ENCODE results near the gene ABCG1. TPM values are rescaled to one million over a fixed set of nuclear protein-coding genes. Genes with fewer than 3 reads are reported as not detected.

The ABCG1 gene
- total RNA-seq, 2 experiments from 2014 or later, result 16.7 to 17.3 TPM

GRCh38 chr21:42310411-42311001, 91.6 kb downstream of the ABCG1 start:
- no TSS peak for BruUV-seq (replicated peaks)
- no peaks in the 10 kb centered on the region for H3K36me3 ChIP-seq (ENCODE audit: insufficient read depth, low read length)
- H3K79me2 ChIP-seq (ENCODE audit: insufficient read depth, low read depth, low read length), result no peaks in the 10 kb centered on the region
- intact Hi-C loops (cut with micrococcal nuclease; ENCODE audit: unreplicated experiment), result no loop called here
- peaks cover 15% of the 10 kb centered on the region for H3K4me1 ChIP-seq (ENCODE audit: insufficient read depth, low read length, poor library complexity, severe bottlenecking)
- no peak for TF ChIP-seq EZH2phosphoT487 (IDR thresholded peaks at IDR 0.05; ENCODE audit: borderline replicate concordance, low read depth, low read length)
- no peak for TF ChIP-seq CTCF (conservative IDR thresholded peaks at IDR 0.05; ENCODE audit: low read length)
- no peak overlapping the region for H3K4me2 ChIP-seq (ENCODE audit: low read length)
- ChIA-PET POLR2A (interaction anchor here (1.4 kb wide), 1 partner anchor 145 kb away, joined by 3 read pairs; no protein-coding TSS in a partner anchor), CTCF (ENCODE audit: unreplicated experiment) (interaction anchor here (1.0 to 2.3 kb wide), 4 partner anchors 50 to 226 kb away, joined by 3 to 11 read pairs (median 3); no protein-coding TSS in a partner anchor)
- no peak for DNase-seq (ENCODE audit: low spot score)
- H3K4me3 ChIP-seq (ENCODE audit: low read depth, low read length, poor library complexity, severe bottlenecking), result no peak overlapping the region
- H4K20me1 ChIP-seq (ENCODE audit: insufficient read depth, low read length), result no peaks in the 10 kb centered on the region
- no peak overlapping the region for H3K27ac ChIP-seq (ENCODE audit: low read depth, low read length, poor library complexity, severe bottlenecking)
- H2AFZ ChIP-seq (ENCODE audit: low read length), result no peak overlapping the region
- no peaks in the 10 kb centered on the region for H3K9me2 ChIP-seq (ENCODE audit: insufficient read depth, low read length)
- H3K9me3 ChIP-seq (ENCODE audit: low read length), result no peaks in the 10 kb centered on the region

GRCh38 chr21:42311160-42311559, 92.2 kb downstream of the ABCG1 start:
- Histone ChIP-seq H3K9me3 (ENCODE audit: low read length) (no peaks in the 10 kb centered on the region), H3K36me3 (ENCODE audit: insufficient read depth, low read length) (no peaks in the 10 kb centered on the region), H3K9me2 (ENCODE audit: insufficient read depth, low read length) (no peaks in the 10 kb centered on the region), H3K27ac (ENCODE audit: low read depth, low read length, poor library complexity, severe bottlenecking) (no peak overlapping the region), H3K4me3 (ENCODE audit: low read depth, low read length, poor library complexity, severe bottlenecking) (no peak overlapping the region), H2AFZ (ENCODE audit: low read length) (no peak overlapping the region), H3K4me2 (ENCODE audit: low read length) (no peak overlapping the region), H3K4me1 (ENCODE audit: insufficient read depth, low read length, poor library complexity, severe bottlenecking) (peaks cover 15% of the 10 kb centered on the region), H4K20me1 (ENCODE audit: insufficient read depth, low read length) (no peaks in the 10 kb centered on the region), H3K79me2 (ENCODE audit: insufficient read depth, low read depth, low read length) (no peaks in the 10 kb centered on the region)
- CTCF ChIA-PET (ENCODE audit: unreplicated experiment), result interaction anchor here (1.1 to 2.3 kb wide), 2 partner anchors 50 to 225 kb away, joined by 3 to 11 read pairs; no protein-coding TSS in a partner anchor
- TF ChIP-seq EZH2phosphoT487 (IDR thresholded peaks at IDR 0.05; ENCODE audit: borderline replicate concordance, low read depth, low read length), result no peak
- no peak for TF ChIP-seq CTCF (conservative IDR thresholded peaks at IDR 0.05; ENCODE audit: low read length)
- intact Hi-C loops (cut with micrococcal nuclease; ENCODE audit: unreplicated experiment), result no loop called here
- DNase-seq (ENCODE audit: low spot score), result no peak
- POLR2A ChIA-PET, result interaction anchor here (0.9 to 1.4 kb wide), 2 partner anchors 131 to 146 kb away, joined by 3 read pairs; no protein-coding TSS in a partner anchor
- no TSS peak for BruUV-seq (replicated peaks)
